GM13976 (cell line): ENCODE results near the gene PTPRM.

Source experiments
- DNase-seq: peaks from one replicate; pipeline ENCODE4 v3.0.0; 2012; ENCODE audit warnings: low spot score
- in situ Hi-C: fragments of 300-500 bp; cut with MboI; formaldehyde crosslinking; loops from one replicate; pipeline ENCODE4 v1.12.0; 2022; ENCODE audit warnings: low sequenced_read_pairs, mixed read lengths, inconsistent platforms; ENCODE audit not compliant: unreplicated experiment
- TF ChIP-seq, protein P1 (sequence below): IDR thresholded peaks from 2 replicates; pipeline ENCODE4 v1.5.1; 2012; ENCODE audit warnings: borderline replicate concordance, mild to moderate bottlenecking; ENCODE audit not compliant: insufficient read depth; ENCODE audit errors: extremely low read depth, missing control alignments, control extremely low read depth

Gene PTPRM

DNA sequence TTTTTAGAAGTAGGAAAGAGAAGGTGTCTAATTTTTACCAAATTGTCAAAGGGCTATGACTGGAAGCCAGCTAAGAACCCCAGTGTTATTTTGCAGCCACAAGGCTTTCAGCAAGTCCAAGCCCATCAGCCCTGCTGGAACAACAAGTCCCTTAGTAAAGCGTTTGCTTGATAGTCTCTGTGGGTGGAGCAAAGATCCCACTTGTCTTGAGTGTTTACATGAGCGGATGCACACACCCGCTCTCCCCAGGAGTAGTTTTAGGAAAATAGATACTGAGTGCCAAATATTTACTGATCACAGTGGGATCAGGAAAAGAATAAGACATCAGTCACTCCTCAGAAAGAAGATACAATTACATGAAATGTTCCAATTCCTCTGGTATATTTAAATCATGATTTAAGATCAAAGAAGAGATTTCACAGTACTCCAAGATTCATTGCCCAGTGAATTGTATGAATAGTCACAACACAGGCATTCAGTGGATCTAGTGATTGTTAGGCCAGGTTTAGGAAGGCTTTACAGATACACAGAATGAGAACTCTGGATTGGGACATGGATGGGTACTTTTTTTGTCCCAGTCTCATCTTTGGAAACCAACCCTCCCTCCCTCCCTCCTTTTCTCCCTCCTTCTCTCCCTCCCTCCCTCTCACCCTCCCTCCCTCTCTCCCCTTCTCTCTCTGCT lies 514.9 kb downstream of the PTPRM start:
- TF ChIP-seq, protein P1, sequence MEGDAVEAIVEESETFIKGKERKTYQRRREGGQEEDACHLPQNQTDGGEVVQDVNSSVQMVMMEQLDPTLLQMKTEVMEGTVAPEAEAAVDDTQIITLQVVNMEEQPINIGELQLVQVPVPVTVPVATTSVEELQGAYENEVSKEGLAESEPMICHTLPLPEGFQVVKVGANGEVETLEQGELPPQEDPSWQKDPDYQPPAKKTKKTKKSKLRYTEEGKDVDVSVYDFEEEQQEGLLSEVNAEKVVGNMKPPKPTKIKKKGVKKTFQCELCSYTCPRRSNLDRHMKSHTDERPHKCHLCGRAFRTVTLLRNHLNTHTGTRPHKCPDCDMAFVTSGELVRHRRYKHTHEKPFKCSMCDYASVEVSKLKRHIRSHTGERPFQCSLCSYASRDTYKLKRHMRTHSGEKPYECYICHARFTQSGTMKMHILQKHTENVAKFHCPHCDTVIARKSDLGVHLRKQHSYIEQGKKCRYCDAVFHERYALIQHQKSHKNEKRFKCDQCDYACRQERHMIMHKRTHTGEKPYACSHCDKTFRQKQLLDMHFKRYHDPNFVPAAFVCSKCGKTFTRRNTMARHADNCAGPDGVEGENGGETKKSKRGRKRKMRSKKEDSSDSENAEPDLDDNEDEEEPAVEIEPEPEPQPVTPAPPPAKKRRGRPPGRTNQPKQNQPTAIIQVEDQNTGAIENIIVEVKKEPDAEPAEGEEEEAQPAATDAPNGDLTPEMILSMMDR: no peak
- DNase-seq: no peak
- in situ Hi-C loops: no loop called here

- in situ Hi-C loops: no loop called here
- TF ChIP-seq, protein P1: no peak
- no peak for DNase-seq
These were observed 517.0 kb downstream of the PTPRM start for GRCh38 chr18:8084160-8084559.

- in situ Hi-C loops: no loop called here
- TF ChIP-seq, protein P1: no peak
- no peak for DNase-seq
These were observed 521.5 kb downstream of the PTPRM start for GRCh38 chr18:8088626-8089025.

DNA sequence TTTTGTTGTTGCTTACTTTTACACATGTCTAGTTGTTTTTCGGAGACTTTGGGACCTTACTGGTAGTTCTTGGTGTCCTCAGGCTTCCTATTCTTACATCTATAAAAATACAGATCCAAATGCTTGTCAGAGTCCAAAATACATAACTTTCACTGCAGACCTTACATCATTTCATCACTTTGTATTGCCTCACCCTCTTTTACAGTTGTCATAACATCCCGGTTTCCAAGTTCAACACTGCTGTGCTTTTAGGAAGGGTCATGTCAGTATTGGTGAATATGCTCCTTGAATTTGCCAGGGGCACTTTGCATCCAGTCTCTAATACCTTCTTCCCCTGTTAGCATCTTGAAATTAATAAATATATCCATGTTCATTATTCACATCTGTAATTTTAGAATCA lies 523.9 kb downstream of the PTPRM start:
- DNase-seq: no peak
- in situ Hi-C loops: no loop called here
- TF ChIP-seq, protein P1: no peak

DNA sequence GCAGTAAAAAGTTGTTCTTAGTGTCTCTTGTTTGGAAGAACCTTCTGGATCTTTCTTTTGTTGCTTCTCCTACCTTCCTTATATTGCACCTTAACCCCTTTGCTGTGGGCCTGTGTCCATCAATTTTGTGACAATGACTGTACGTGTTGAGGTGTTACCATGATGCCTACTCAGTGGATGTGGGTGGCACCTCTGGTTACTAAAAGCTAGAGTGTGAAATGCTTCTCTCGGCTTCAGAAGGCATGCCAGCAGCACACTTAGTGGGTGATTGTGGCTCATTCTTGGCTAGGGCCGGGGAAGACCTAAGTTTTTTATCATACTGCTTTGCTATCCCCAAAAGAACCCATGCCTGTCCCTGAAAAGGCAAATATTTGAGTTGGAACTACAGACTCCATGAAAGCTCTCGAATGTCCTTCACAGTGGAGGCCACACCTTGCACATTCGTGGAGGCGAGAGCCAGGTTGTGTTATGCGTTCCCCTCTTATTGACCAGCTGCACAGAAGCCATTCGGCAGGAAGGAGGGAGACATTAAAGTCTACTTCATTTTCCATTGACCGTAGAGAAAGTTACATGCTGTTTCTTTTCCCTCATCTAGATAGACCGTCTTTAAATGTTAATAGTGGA lies 528.9 kb downstream of the PTPRM start:
- in situ Hi-C loops: no loop called here
- TF ChIP-seq, protein P1: no peak
- DNase-seq: no peak

DNA sequence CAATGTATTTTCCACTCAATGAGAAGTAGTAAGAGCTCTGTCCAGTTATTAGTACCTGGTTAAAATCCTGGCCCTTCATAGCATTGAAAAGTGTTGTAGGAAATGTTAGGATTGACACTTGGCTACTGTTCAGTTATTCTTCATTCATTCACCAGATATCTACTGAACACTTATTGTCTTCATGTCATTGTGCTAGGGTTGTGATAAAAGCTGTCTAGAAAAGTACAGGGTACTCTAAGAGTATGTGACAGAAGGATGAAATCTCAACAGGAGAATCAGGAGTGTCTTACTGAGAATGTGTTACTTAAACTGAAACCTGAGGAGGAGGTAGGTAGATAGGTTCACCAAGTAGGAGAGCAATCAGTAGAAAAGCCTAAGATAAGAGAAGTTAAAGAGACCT lies 530.3 kb downstream of the PTPRM start:
- in situ Hi-C loops: no loop called here
- TF ChIP-seq, protein P1: no peak
- DNase-seq: no peak
